Prostate gland (tissue), 2 donors: ENCODE measurements around the gene GRAP2. TPM values are rescaled to one million over a fixed set of nuclear protein-coding genes. Genes with fewer than 3 reads are reported as not detected.
"Not testable (repeated sequence)": the region's sequence is repeated elsewhere in the genome, so short reads cannot be mapped to it uniquely, and the experiment has no call there.

Source experiments
- DNase-seq: peaks from one replicate; pipeline ENCODE4 v3.0.0-alpha.2; 2019; ENCODE audit warnings: low spot score
- H3K27ac ChIP-seq, 2 donors: fragments of 200-600 bp; sonication (generic); 2 replicates each; pipeline ENCODE4 v1.5.1; 2017 to 2019
- H3K27me3 ChIP-seq: fragments of 200-600 bp; sonication (generic); replicated peaks from 2 replicates; pipeline ENCODE4 v1.5.1; 2019; ENCODE audit not compliant: insufficient read depth
- H3K36me3 ChIP-seq, 2 donors: fragments of 200-600 bp; sonication (generic); 1 replicate in 1 of 2; 2 replicates in 1 of 2; pipeline versions ENCODE4 v1.5.1 to v1.8.1; 2017 to 2019
- H3K4me1 ChIP-seq: fragments of 200-600 bp; sonication (generic); replicated peaks from 2 replicates; pipeline ENCODE4 v1.5.1; 2019
- H3K4me3 ChIP-seq, 2 donors: fragments of 200-600 bp; sonication (generic); 2 replicates each; pipeline ENCODE4 v1.5.1; 2017 to 2019
- H3K9me3 ChIP-seq: fragments of 200-600 bp; sonication (generic); 2 replicates; pipeline ENCODE4 v1.5.1; 2017
- POLR2A ChIP-seq: fragments of 450-650 bp; IDR thresholded peaks from one replicate; pipeline ENCODE4 v1.6.1; 2016; ENCODE audit warnings: antibody characterized with exemption, mild to moderate bottlenecking
- POLR2AphosphoS5 ChIP-seq: sonication (generic); formaldehyde crosslinking; IDR thresholded peaks from one replicate; pipeline ENCODE4 v1.6.1; 2017; ENCODE audit warnings: antibody characterized with exemption
- WGBS: methylation state at CpG from one replicate; pipeline ENCODE4 v1.1.5; 2018; 5-methylcytosine and 5-hydroxymethylcytosine counted together
- intact Hi-C: fragments of 100-400 bp; cut with DNase I; formaldehyde crosslinking; loops from one replicate; pipeline ENCODE4 v1.14.2; 2022
- total RNA-seq, 2 donors: library from RNA; depleted of rRNA; stranded (reverse); fragments of >200 nt; gene quantifications; one replicate each; pipeline ENCODE4 v1.1.0, GENCODE V29; 2016
- TF ChIP-seq, protein P1 (sequence below), 4 experiments: fragments of 200-600 bp in 2 of 4; fragments of 450-650 bp in 2 of 4; sonication (generic) in 2 of 4; IDR thresholded peaks; 1 replicate in 3 of 4; 2 replicates in 1 of 4; pipeline ENCODE4 v1.5.1; 2016 to 2019; ENCODE audit warnings: antibody characterized with exemption in 4 of 4, mild to moderate bottlenecking in 2 of 4, moderate library complexity in 2 of 4

Gene GRAP2
- total RNA-seq, 2 donors from 2014 or later, result 0.91 to 2.2 TPM

DNA sequence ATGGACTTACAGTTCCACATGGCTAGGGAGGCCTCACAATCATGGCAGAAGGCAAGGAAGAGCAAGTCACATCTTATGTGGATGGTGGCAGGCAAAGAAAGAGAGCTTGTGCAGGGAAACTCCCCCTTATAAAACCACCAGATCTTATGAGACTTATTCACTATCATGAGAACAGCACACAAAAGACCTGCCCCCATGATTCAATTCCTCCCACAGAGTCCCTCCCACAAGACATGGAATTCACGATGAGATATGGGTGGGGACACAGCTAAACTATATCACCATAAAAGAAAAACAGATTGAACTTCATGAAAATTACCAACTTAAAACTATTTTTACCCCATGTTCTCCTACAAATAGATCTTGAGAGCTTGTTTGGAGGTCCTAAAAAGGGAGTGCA, 26.9 kb upstream of the GRAP2 start:
- intact Hi-C loops, result no loop called here
- H3K36me3 ChIP-seq, result no peaks in the 10 kb centered on the region
- H3K4me1 ChIP-seq, result no peaks in the 10 kb centered on the region
- whole genome bisulfite sequencing, result 36% methylated on average over 1 of the region's 1 CpG
- H3K9me3 ChIP-seq, result no peaks in the 10 kb centered on the region
- no peak overlapping the region for H3K27ac ChIP-seq
- H3K4me3 ChIP-seq, result no peak overlapping the region
- no peaks in the 10 kb centered on the region for H3K27me3 ChIP-seq
- no peak for DNase-seq
- no peak for TF ChIP-seq POLR2AphosphoS5
- no peak for TF ChIP-seq POLR2A
- TF ChIP-seq, protein P1, sequence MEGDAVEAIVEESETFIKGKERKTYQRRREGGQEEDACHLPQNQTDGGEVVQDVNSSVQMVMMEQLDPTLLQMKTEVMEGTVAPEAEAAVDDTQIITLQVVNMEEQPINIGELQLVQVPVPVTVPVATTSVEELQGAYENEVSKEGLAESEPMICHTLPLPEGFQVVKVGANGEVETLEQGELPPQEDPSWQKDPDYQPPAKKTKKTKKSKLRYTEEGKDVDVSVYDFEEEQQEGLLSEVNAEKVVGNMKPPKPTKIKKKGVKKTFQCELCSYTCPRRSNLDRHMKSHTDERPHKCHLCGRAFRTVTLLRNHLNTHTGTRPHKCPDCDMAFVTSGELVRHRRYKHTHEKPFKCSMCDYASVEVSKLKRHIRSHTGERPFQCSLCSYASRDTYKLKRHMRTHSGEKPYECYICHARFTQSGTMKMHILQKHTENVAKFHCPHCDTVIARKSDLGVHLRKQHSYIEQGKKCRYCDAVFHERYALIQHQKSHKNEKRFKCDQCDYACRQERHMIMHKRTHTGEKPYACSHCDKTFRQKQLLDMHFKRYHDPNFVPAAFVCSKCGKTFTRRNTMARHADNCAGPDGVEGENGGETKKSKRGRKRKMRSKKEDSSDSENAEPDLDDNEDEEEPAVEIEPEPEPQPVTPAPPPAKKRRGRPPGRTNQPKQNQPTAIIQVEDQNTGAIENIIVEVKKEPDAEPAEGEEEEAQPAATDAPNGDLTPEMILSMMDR (IDR thresholded peaks at IDR 0.05), result no peak

DNA sequence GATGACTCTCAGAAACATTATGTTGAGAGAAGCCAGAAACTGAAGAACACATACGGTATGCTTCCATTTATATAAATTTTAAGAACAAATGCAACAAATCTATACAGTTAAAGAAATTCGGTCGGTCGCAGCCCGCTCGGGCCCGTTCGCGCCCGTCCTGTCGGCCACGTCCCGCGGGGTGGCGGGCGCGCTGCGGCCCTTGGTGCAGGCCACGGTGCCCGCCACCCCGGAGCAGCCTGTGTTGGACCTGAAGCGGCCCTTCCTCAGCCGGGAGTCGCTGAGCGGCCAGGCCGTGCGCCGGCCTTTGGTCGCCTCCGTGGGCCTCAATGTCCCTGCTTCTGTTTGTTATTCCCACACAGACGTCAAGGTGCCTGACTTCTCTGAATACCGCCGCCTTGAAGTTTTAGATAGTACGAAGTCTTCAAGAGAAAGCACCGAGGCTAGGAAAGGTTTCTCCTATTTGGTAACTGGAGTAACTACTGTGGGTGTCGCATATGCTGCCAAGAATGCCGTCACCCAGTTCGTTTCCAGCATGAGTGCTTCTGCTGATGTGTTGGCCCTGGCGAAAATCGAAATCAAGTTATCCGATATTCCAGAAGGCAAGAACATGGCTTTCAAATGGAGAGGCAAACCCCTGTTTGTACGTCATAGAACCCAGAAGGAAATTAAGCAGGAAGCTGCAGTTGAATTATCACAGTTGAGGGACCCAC, 25.6 kb upstream of the GRAP2 start:
- H3K36me3 ChIP-seq, intact Hi-C loops: not testable (repeated sequence)

DNA sequence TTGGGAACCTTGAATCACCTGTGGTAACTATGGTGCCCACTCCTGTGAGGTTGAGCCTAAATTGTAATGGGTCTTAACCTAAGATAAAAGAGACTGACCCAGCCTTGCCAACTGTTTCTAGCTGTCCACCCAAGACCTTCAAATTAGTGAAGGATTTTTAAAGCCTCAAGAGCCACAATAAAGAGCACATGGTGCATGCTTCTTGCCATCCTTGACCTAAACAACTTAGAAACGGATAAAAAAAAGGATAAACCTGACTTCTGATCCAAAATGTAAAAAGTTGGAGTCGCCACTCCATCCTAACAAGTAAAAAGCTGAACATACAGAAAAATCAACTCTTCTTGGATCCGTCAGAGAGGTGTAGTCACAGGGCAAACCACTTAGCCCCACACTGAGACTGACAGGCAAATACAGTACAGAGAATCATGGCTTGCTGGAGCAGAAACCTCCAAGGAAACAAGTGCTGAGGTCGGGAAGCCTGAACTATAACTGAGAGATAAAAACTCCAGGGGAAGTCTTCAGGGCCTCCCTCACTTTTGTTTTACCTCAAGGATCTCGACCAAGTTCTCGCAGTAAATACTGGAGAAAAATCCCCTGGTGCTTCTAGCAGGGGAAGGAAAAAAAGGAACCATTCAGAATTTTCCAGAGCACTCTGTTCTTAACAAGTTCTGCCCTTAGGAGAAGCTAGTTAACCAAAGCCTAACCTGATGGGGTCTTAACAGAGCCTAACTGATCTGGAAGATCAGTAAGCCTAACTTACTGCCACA, 23.6 kb upstream of the GRAP2 start:
- no peaks in the 10 kb centered on the region for H3K27me3 ChIP-seq
- DNase-seq, result no peak
- no peak overlapping the region for H3K4me3 ChIP-seq
- H3K4me1 ChIP-seq, result no peaks in the 10 kb centered on the region
- 71% methylated on average over 6 of the region's 6 CpGs for WGBS
- H3K36me3 ChIP-seq, result no peaks in the 10 kb centered on the region
- intact Hi-C loops, result no loop called here
- TF ChIP-seq POLR2AphosphoS5 (no peak), POLR2A (no peak)
- TF ChIP-seq, protein P1 (IDR thresholded peaks at IDR 0.05), result no peak
- H3K9me3 ChIP-seq, result no peaks in the 10 kb centered on the region
- H3K27ac ChIP-seq, result no peak overlapping the region

More for the DNA sequence above, 25.6 kb upstream of the GRAP2 start:
- not testable (repeated sequence) for H3K27me3 ChIP-seq, DNase-seq, H3K4me1 ChIP-seq, H3K27ac ChIP-seq, H3K4me3 ChIP-seq, H3K9me3 ChIP-seq
- 95% methylated on average over 42 of the region's 42 CpGs for WGBS

DNA sequence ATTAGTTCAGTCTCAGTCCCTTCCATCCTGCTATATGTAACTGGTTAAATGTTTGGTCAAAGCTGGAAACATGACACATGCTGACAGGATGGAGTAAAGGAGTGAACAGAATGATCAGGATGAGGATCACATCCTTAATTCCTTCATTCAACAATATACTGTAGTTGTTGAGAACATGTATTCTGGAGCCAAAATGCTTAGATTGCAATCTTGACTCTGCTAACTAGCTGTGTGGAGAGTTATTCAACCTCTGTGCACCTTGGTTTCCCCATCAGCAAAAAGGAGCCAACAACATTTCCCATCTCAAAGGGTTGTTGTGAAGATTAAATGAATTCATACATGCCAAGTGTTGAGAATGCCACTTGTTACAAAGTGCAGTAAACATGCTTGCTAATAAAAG, 20.2 kb upstream of the GRAP2 start:
- TF ChIP-seq, protein P1 (IDR thresholded peaks at IDR 0.05), result no peak
- no peak for TF ChIP-seq POLR2AphosphoS5
- TF ChIP-seq POLR2A, result no peak
- intact Hi-C loops, result no loop called here
- H3K27me3 ChIP-seq, result no peaks in the 10 kb centered on the region
- no peaks in the 10 kb centered on the region for H3K36me3 ChIP-seq
- H3K9me3 ChIP-seq, result no peaks in the 10 kb centered on the region
- no peak overlapping the region for H3K27ac ChIP-seq
- H3K4me3 ChIP-seq, result no peak overlapping the region
- no peak for DNase-seq
- H3K4me1 ChIP-seq, result no peaks in the 10 kb centered on the region

DNA sequence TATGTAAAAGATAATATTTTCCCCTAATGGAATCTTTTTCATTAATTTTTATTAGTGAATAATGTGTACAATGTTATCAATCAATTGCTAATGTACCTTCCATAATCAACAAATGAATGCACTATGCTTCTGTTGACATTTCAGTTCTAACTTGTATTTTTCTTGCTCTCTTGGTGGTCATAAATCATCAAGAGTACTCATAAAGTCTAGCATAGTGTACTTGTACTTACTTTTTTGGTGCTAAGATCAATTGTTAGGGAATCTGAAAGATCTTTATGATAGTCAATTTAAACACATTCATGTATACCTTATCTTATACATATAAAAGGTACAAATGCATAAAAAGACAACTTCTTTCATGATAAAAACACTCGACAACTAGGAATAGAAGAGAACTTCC, 17.8 kb upstream of the GRAP2 start:
- TF ChIP-seq, protein P1 (IDR thresholded peaks at IDR 0.05), result no peak
- TF ChIP-seq POLR2AphosphoS5, result no peak
- no peak for TF ChIP-seq POLR2A
- H3K36me3 ChIP-seq, result no peaks in the 10 kb centered on the region
- 8% methylated on average over 1 of the region's 1 CpG for WGBS
- H3K27ac ChIP-seq, result no peak overlapping the region
- H3K27me3 ChIP-seq, result no peaks in the 10 kb centered on the region
- no peaks in the 10 kb centered on the region for H3K4me1 ChIP-seq
- DNase-seq, result no peak
- intact Hi-C loops, result no loop called here
- no peaks in the 10 kb centered on the region for H3K9me3 ChIP-seq
- H3K4me3 ChIP-seq, result no peak overlapping the region

DNA sequence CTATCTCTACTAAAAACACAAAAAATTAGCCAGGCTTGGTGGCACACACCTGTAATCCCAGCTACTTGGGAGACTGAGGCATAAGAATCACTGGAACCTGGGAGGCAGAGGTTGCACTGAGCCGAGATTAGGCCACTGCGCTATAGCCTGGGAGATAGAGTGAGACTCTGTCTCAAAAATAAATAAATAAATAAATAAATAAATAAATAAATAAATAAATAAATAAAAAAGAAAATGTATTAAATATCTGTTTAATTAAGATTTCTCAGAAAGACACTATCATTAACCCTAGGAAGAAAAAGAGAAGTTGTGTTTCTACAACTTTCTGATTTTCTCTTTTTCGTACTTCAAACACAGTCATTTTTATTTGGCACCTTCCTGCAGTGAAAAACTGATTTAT, 11.0 kb upstream of the GRAP2 start:
- H3K9me3 ChIP-seq, H3K4me1 ChIP-seq, H3K27ac ChIP-seq, intact Hi-C loops, H3K27me3 ChIP-seq, H3K4me3 ChIP-seq, H3K36me3 ChIP-seq, DNase-seq: not testable (repeated sequence)
- WGBS, result 95% methylated on average over 3 of the region's 3 CpGs
